ENCODE measurements around the gene APAF1.

DNA sequence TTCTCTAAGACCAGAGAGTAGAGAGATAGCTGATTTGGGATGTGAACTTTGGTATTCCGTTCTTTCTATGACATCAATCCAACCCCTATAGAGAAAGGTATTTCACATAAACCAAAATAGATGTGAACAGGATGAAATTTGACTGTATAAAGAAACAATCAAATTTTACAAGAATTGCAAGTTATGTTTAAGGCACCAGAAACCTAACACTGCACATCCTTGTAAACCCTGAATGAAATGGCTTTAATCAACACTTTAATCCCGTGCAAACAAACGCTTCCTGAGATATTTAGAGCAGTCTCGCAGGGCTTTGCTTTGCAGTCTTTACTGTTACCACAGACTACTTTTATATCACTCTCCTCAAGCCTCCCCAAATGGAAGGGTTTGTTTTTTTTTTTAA, 125.1 kb downstream of the APAF1 start:
- no peak for TF ChIP-seq POLR2AphosphoS5 (IDR thresholded peaks at IDR 0.05)
- no peak for TF ChIP-seq CTCF (IDR thresholded peaks at IDR 0.05)
- no peak for TF ChIP-seq EP300 (IDR thresholded peaks at IDR 0.05; ENCODE audit: low read depth)
